Ramos (cell line): ENCODE results near the gene COL21A1.

Experiments used
- in situ Hi-C: fragments of 300-500 bp; cut with MboI; formaldehyde crosslinking; loops from one replicate; pipeline ENCODE4 v1.14.3; 2022; ENCODE audit warnings: low sequenced_read_pairs; ENCODE audit not compliant: unreplicated experiment

Gene COL21A1

DNA sequence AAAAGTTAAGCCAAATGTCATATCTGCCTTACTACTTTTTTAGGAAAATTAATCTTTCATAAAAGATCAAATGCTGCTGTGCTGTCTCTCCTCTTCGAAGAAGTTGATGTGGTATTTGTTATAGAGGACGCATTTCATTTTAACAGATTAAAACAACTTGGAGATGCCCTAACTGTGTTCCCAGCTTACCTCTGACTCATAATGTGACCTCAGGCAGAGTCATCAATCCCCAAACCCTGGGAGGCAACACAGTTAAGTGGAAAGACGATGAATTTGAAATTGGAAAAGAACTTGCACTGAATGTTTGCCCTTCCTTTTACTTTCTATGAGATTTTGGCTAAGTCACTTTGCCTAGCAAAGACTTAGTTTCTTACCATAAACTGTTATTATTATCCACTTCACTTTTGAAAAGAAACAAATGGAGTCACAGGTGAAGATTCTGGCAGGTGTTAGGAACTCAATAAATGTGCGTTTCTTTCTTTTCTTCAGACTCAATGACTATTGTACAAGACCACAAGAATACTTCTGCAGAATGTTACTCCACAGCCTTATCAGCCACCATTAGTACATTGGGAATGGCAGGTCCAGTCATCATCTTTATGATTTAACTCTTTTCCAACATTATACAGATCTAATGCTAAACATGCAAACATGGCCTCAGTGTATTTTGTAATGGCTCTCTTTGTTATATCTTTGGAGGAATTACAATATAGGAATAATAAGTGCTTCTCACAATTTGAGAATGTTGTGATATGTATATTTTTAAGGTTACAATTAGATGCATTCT is 102.6 kb downstream of the COL21A1 start:
- in situ Hi-C loops, result no loop called here

DNA sequence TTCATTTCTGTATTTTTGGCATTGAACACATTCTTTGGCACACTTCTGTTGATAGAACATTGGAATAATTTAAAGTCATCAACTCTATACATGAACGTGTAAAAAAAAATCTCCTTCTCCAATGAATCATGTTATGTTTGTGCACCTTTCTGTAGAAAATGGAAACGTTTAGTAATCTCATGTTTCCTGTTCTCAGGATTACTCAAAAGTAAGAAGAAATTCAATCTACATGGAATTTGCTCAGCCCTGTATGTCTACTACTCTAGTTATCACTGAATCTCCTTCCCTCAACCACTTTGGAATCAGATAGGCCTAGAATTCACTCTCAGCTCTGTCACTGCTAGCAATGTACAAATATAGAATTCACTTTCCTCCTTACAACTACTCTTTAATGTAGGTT is 103.6 kb downstream of the COL21A1 start:
- in situ Hi-C loops, result no loop called here

DNA sequence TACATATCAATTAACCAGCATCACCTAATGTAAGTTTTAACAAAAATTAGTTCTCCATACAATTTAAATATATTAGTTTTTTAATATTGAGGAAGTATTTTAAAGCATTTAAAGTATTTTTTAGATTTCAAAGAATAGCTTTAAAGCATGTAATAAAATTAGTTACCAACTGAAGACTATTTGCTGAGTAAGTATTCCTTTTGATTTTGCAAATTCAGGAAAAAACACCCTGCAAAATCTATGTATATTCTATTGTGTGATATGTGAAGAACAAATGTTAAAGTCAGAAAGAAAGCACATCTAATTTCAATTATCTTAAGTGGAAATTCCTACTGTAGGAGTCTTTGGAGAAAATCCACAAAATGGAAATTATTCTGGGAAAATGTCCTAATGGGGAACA is 107.3 kb downstream of the COL21A1 start:
- in situ Hi-C loops, result no loop called here

DNA sequence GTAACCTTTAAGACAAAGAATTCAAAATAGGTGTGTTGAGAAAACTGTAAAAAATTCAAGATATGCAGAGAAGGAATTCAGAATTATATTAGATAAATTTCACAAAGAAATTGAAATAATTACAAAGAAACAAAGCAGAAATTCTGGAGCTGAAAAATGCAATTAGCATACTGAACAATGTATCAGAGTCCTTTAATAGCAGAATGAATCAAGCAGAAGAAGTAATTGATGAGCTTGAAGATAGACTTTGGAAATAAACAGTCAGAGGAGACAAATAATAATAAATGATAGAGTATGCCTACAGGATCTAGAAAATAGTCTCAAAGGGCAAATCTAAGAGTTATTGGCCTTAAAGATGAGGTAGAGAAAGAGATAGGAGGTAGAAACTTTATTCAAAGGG is 131.7 kb downstream of the COL21A1 start:
- in situ Hi-C loops, result no loop called here

DNA sequence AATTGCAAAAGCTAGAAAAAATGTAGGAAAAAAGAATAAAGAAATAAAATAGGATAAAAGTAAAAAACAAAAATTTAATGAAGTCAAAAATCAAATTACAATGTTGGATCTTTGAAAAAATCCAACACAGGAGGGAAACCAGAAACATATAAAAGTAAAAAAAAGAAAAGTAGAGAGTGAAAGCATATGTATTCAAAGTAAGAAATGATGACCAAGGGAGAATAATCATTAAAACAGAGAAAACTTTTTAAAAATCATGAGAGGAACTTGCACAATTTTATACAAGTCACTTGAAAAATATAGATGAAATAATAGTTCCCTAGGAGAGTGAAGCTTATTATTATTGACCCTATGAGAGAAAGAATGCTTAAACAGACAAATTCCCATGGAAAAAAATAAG is 138.2 kb downstream of the COL21A1 start:
- in situ Hi-C loops, result no loop called here

DNA sequence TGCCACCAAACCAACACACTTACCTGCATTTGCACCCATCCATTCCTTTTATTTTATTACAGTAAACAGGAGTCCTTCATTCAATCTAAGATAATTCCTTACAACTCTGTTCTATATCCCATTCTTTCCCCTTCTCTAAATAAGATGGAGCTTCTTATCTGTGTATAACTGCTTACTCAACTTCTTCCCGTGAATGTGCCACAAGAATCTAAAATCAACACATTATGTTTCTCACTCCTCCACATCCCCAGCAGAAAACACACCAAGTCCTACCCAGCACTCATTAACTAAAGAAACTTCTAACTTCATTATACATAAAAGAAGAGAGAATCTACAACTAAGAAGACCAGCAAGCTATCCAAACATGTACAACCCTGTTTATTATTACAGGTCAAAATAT is 141.1 kb downstream of the COL21A1 start:
- in situ Hi-C loops, result no loop called here

DNA sequence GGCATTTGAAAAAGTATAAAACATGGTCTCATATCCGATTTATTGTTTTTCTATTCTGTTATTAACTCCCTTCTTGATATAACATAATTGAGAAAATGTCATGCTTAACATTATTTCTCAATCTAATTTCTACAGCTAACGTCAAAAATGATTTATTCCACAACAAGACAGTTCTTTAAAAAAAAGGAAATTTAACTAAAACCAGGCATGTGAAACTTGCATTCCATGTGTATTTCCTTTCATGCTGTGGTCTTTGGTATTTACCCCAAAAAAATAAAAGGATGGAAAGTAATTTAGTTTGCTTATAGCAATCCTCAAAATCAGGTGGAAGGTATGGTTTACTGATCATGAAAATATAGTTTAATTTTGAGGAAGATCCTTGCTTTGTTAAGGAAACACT is 142.8 kb downstream of the COL21A1 start:
- in situ Hi-C loops, result no loop called here

DNA sequence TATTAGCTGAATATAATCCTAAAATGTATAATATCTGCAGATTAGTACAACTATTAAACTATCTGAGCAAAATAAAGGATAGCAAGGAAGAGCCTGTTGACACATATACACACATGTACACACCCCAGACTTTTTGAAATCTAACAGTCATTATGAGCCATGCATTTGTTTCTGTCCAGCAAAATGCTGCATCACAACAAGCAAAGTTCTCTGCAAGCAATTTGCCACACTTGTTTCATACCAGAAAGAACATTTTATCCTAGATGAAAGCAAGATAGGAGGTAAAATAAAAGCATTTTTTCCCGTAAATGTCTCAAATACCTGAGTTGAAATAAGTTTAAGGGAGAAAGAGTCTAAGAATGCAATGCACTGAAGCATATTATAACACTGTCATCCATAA is 145.2 kb downstream of the COL21A1 start:
- in situ Hi-C loops, result no loop called here

DNA sequence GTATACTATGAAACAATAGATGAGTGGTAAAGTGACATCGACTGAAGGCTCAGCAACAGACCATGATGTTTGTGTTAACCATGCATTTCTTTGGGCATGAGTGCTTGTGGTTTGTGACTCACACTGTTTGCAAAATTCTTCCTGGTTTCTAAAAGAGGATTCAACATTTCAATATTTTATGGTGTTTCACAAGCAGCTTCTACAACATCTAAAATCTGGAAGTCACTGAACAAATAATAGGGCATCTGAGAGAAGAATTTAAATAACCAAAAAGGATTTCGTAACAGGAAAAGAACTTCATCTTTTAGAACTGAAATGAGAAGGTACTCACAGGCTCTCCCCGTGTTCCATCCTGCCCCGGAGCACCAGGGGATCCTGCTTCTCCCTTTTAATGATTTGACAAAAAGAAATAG is 146.2 kb downstream of the COL21A1 start:
- in situ Hi-C loops, result no loop called here

DNA sequence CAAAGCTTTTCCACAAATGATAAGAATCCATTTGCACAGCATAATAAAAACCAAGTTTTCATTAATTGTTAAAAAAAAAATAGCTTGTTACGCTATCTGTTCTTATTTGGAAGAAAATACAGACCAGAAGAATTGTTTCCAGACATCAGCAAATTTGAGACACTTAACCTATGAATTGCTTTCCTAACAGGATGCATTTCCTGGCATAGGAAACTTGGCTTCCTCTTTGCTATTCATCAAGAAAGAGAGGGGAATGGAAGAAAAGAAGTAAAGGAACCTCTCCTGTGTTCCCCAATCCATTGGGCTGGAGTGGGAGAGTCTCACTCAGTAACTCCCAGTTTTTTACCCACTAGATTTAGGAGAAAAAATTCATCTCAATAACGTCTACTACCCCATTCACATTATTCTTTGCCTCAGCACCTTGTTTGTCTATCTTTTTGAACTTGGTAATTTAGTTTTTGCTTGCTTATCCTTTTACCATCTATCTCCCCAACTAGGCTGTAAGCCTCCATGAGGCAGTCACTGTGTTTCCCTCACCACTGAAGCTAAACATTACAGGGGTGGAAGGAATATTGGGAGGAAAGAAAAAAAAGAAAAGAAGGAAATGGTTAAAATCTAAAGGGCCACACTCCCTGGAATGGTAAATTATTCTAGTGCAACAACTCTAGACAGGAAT is 150.3 kb downstream of the COL21A1 start:
- in situ Hi-C loops, result no loop called here

DNA sequence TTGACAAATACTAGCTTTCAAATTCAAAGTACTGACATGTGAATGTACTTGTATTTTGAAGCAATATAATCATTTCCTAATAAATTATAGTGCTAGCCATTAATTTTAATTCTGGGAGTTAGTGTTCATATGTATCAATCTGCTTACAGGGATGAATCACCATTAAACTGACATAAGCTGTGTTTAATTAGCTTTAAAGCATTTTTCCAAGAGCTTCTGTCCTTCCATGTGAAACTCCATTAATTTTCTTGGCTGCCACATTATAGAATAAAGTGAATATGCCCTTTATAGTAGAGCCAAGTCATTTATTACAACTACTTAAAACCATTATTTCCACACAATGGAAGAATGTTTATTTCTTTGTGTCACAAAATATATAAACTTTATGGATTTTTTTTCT is 150.8 kb downstream of the COL21A1 start:
- in situ Hi-C loops, result no loop called here

DNA sequence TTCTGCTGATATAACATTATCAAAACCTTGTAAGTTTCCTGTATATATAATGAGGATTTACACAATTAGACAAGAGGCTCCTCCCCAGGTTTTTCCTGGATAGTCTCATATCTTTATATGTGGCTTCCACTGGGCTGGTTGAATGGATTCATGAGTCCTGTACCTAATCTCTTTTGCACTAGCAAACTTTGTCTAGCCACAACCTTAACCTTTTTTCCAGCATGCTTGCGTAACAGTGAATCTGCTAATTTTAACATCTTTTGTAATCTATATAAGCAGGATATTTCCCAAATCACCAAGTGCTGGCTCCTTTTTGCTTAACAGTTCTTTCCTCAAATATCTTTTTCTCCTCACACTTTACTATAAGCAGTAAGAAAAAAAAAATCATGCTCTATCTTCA is 153.6 kb downstream of the COL21A1 start:
- in situ Hi-C loops, result no loop called here

DNA sequence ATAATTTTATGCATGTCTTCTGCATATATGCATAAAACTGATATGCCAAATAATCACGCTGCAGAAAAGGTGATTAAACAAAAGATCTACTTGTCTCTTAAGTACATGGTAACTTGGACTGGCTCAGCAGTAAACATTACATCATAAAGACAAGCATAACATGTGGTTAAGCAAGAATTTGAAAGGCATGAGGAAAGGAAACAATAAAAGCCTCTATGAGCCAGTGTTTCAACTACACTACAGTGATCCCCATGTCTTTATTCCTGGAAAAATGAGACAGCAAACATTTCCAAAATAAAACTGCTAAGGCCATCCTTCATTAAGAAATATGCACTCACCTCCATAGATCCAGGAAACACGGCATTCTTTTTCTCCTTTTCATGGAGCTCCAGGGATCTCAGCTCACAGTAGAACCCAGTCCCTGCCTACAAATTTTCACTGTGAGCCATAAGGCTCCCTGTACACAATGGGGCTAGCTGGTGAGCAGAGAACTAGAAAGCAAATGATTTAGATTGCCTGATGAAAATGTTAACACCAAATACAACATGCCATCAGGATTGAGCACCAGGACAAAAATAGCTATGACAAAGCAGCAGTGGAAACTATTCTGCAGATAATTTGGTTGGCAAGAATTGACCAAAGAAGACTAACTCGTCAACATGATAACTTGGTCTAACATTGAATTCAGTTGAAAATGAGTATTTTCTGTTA is 156.1 kb downstream of the COL21A1 start:
- in situ Hi-C loops, result no loop called here

DNA sequence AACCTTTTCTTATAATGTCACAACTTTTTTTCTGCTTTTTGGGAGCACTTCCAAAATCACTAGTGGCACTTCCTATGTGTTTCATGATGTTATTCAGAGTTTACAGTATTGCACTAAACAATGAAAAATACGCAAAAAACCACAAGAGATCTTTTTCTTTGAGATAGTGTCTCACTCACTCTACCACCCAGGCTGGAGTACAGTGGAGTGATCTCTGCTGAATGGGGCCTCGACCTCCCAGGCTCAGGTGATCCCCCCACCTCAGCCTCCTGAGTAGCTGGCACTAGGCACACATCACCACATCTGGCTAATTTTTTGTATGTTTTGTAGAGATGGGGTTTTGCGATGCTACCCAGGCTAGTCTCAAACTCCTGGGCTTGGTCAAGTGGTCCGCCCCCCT is 158.7 kb downstream of the COL21A1 start:
- in situ Hi-C loops, result no loop called here

DNA sequence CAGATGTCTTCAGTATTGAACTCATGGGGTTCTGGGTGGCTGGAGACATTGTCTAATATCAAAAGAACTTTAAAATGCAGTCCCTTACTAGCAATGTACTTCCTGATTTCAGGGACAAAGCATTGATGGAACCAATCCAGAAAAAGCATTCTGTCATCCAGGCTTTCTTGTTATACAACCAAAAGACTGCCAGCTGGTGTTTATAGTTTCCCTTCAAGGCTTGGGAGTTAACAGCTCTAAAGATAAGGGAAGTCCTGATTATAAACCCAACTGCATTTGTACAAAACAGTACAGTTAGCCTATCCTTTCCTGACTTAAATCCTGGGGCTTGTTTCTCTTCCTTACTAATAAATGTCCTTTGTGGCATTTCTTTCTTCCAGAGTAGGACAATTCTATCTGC is 160.0 kb downstream of the COL21A1 start:
- in situ Hi-C loops, result no loop called here

DNA sequence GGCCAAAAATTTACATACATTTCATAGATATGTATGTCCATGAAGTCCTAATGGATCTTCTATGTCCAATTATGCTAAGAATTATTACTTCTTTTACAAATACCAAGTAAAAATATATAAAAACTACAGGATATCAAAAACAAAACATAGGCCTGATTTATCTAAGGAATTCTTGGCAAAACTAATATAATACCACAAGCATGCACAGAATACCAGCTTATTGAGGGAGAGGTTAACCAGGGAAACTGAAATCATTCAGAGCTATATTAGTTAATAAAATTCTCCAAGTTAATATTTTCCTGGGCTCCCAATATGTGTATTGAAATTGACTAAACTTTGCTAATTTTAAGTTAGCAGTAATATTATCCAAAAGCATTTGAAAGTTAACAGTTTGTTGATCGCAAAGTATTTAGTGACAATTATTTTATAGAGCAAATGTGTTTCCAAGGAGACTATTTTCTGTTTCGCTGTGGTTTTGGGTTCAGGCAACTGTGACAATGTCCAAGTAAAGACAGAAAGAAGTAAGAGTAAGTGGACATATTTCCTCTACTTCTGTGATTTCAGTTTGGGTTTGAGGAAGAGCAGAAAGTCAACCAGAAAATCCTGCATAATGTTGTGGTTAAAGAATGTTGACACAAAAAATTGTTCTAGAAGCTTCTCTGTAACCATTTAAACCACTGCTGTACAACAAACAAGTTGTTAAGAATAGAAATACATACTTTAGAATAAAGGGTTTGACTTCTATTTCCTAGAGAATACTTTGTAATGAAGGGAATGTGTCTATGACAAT is 167.4 kb downstream of the COL21A1 start:
- in situ Hi-C loops, result no loop called here

DNA sequence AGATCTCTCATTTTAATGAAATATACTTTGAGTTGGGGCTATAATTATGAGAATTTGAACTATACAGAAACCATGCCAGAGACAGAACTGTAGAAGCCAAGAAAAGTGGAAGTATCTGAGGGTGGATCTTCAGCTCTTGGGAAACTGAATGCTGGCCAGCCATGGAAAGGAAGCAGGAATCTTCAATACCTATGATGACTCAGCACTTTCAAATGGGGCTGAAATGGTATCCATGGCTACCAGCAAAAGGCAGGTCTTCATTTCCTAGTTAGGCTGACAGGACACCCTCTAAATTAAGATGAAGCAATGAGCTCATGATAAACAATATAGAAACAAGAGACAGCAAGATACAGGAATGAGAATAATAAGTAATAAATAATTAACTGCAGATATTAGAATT is 171.3 kb downstream of the COL21A1 start:
- in situ Hi-C loops, result no loop called here

DNA sequence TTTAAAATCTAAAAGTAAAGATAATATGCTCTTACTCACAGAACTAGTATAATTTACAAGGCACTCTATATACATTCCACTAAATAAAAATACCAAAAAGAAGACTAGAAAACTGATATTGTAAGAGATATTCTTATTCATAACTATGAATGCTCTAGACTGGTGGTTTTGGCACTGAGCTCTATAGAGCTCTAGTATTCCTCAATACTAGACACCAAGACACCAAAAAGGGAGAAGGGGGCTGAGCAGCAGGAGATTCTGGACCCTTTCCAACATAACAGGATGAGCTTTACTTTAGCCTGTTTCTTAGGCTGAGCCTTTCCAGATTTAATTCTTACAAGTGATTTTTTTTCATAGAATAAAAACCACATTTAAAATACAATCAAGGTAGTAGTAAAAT is 173.6 kb downstream of the COL21A1 start:
- in situ Hi-C loops, result no loop called here

DNA sequence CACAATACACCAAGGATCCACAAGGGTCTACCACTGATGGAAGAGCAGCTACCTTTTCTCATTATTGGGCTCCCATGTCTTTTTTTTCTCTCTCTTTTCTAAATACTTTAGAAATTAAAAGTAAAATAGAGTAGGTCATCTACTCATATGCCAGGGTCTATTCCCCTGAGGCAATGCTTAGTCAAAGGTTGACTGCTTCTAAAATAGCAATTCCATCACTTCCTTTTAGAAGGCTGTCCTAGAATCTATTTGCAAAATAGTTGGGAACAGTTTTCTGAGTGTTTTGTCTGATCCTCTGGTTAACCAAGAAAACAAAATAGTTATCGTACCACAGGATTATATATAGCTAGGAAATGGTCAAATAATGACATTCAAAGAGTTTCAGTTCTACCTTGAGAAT is 174.1 kb downstream of the COL21A1 start:
- in situ Hi-C loops, result no loop called here

DNA sequence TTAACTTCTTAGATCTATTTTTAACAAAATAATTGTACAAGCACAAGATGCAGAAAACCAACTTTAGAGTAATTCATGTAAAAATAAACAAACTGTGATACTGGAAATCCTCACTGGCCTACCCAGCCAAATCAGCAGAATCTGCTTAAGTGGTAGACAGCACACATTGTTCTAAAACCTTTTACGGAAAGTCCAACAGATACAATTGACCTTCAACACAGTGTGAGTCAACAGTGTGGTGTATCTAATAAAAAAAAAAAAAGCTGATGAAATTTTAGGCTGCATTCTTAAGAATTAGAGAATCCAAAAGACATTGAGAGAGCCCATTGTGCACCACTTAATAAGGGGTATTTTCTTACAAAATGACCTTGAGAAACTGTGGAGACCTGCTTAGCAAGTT is 174.5 kb downstream of the COL21A1 start:
- in situ Hi-C loops, result no loop called here

DNA sequence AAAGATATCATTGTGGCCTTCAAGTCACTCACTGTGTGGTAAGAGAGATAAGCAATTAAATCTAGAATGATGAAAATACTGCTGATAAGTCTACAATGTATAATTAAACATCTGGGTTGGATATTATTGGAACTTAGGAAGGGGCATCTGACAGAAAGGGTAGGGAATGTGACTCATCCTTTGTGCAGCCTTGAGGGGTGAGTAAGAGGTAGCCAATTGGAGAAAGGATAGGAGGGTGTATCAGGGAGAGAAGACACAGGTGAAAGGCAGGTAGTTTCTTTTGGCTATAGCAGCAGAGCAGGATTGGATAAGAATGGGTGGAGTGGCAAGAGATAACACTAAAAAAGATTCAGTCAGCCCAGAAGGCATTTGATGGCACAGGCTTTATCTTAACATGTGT is 182.0 kb downstream of the COL21A1 start:
- in situ Hi-C loops, result no loop called here
